Measurements from ENCODE around the gene MEAF6. TPM values are rescaled to one million over a fixed set of nuclear protein-coding genes. Genes with fewer than 3 reads are reported as not detected.
"Not testable (repeated sequence)": the region's sequence is repeated elsewhere in the genome, so short reads cannot be mapped to it uniquely, and the experiment has no call there.

MEAF6 gene
- total RNA-seq: 102 and 103 TPM in 2 replicates

- H3K27ac Mint-ChIP-seq: peak within 1 kb of the TSS; percentile 96
- intact Hi-C loops (cut with micrococcal nuclease): loop anchor here (1.0 to 10.0 kb wide), 7 partner anchors 28 to 290 kb away; partner anchors contain the start of genes C1orf122, CDCA8, GNL2 and SNIP1
- peaks cover 15% of the 10 kb centered on the region for H3K36me3 Mint-ChIP-seq (ENCODE audit: low read depth)
- no peaks in the 10 kb centered on the region for H3K9me3 Mint-ChIP-seq
- H3K4me1 Mint-ChIP-seq (ENCODE audit: low read depth): peaks cover 45% of the 10 kb centered on the region
- DNase-seq (ENCODE audit: low spot score): peak; percentile 84
- H3K27me3 Mint-ChIP-seq (ENCODE audit: insufficient read depth): no peaks in the 10 kb centered on the region
- H3K4me3 Mint-ChIP-seq: peak within 1 kb of the TSS; percentile 96
Observed at GRCh38 chr1:37514350-37515184, at the start of gene MEAF6. TSS of gene MEAF6 (minus strand) at chr1:37514766. CDS start at chr1:37514746, 20 bp downstream.

GRCh38 chr1:37562984-37563383 lies 48.4 kb upstream of the MEAF6 start:
- Mint-ChIP-seq H3K36me3 (ENCODE audit: low read depth) (peaks cover 30% of the 10 kb centered on the region), H3K27me3 (ENCODE audit: insufficient read depth) (no peaks in the 10 kb centered on the region), H3K27ac (no peak overlapping the region), H3K4me3 (no peak overlapping the region), H3K4me1 (ENCODE audit: low read depth) (peaks cover 15% of the 10 kb centered on the region), H3K9me3 (no peaks in the 10 kb centered on the region)
- DNase-seq (ENCODE audit: low spot score): no peak
- intact Hi-C loops (cut with micrococcal nuclease): no loop called here

- no peak overlapping the region for H3K27ac Mint-ChIP-seq
- no peaks in the 10 kb centered on the region for H3K27me3 Mint-ChIP-seq (ENCODE audit: insufficient read depth)
- H3K4me1 Mint-ChIP-seq (ENCODE audit: low read depth): peaks cover 18% of the 10 kb centered on the region
- intact Hi-C loops (cut with micrococcal nuclease): loop anchor here (1.0 kb wide), 1 partner anchor 121 kb away; no protein-coding TSS in a partner anchor
- no peaks in the 10 kb centered on the region for H3K9me3 Mint-ChIP-seq
- no peak for DNase-seq (ENCODE audit: low spot score)
- no peak overlapping the region for H3K4me3 Mint-ChIP-seq
- H3K36me3 Mint-ChIP-seq (ENCODE audit: low read depth): peaks cover 18% of the 10 kb centered on the region
Observed at GRCh38 chr1:37561133-37562132, 46.9 kb upstream of the MEAF6 start.

DNA sequence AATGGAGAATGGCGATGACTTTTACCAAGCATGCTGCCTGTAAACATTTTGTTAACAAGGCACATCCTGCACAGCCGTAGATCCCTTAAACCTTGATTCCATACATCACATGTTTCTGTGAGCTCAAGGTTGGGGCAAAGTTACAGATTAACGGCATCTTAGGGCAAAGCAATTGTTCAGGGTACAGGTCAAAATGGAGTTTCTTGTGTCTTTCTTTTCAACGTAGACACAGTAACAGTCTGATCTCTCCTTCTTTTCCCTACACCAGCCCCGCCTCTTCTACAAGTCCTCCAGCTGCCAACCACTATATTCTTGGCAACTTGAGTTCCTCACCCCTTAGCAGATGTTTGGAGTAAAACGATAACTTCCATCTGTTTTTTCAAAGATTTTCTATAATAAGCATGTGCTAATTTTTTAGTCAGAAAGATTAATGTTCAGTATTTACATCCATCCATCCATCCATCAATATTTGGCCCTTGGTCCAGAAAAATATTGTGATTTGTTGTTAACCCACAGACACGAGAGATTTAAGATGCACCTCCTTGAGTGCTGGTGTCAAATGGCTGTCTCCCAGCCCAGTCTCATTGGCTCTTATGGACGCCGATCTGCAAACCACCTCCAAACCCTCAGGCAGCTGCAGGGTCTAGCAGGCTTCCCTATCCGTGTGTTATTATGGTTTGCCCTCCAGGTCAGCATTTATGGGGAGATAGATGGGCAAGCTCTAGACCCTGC lies 46.0 kb upstream of the MEAF6 start:
- no peak for DNase-seq (ENCODE audit: low spot score)
- no peak overlapping the region for H3K4me3 Mint-ChIP-seq

GRCh38 chr1:37559957-37560379 lies 45.4 kb upstream of the MEAF6 start:
- H3K36me3 Mint-ChIP-seq (ENCODE audit: low read depth); H3K9me3 Mint-ChIP-seq; H3K27ac Mint-ChIP-seq; intact Hi-C loops (cut with micrococcal nuclease); DNase-seq (ENCODE audit: low spot score); H3K4me3 Mint-ChIP-seq; H3K27me3 Mint-ChIP-seq (ENCODE audit: insufficient read depth): not testable (repeated sequence)
- H3K4me1 Mint-ChIP-seq (ENCODE audit: low read depth): peaks cover 21% of the 10 kb centered on the region

More for the DNA sequence above, 46.0 kb upstream of the MEAF6 start:
- intact Hi-C loops (cut with micrococcal nuclease): loop anchor here (1.0 kb wide), 1 partner anchor 122 kb away; no protein-coding TSS in a partner anchor
- Mint-ChIP-seq H3K36me3 (ENCODE audit: low read depth) (peaks cover 10% of the 10 kb centered on the region), H3K4me1 (ENCODE audit: low read depth) (peaks cover 21% of the 10 kb centered on the region), H3K27ac (peak overlapping the region; percentile 24), H3K9me3 (no peaks in the 10 kb centered on the region), H3K27me3 (ENCODE audit: insufficient read depth) (no peaks in the 10 kb centered on the region)

- Mint-ChIP-seq H3K27ac (no peak overlapping the region), H3K4me1 (ENCODE audit: low read depth) (peaks cover 26% of the 10 kb centered on the region), H3K36me3 (ENCODE audit: low read depth) (peaks cover 9% of the 10 kb centered on the region), H3K9me3 (peaks cover 4% of the 10 kb centered on the region), H3K27me3 (ENCODE audit: insufficient read depth) (no peaks in the 10 kb centered on the region), H3K4me3 (no peak overlapping the region)
- DNase-seq (ENCODE audit: low spot score): no peak
- intact Hi-C loops (cut with micrococcal nuclease): no loop called here
Observed at GRCh38 chr1:37559080-37559479, 44.5 kb upstream of the MEAF6 start.

GRCh38 chr1:37558411-37558810 lies 43.8 kb upstream of the MEAF6 start:
- Mint-ChIP-seq H3K9me3 (peaks cover 4% of the 10 kb centered on the region), H3K27ac (no peak overlapping the region)
- intact Hi-C loops (cut with micrococcal nuclease): no loop called here

DNA sequence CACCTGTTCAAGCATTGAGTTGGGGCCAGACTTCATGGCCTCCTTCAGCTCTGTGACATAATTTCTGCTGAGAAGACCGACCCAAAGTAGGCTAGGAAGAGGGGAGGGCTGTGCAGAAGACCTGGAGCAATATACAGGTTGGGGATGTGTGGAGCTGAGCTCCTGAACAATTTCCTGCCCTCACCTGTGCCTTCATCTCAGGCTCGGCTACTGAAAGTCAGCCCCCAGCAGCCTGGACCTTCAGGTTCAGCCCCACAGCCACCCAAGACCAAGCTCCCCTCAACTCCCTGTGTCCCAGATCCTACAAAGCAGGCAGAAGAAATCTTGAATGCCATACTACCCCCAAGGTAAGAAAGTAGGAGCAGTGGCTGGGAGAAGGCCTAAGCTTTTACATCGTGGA lies 42.8 kb upstream of the MEAF6 start:
- DNase-seq (ENCODE audit: low spot score): no peak
- intact Hi-C loops (cut with micrococcal nuclease): no loop called here
- no peak overlapping the region for H3K27ac Mint-ChIP-seq
- H3K27me3 Mint-ChIP-seq (ENCODE audit: insufficient read depth): no peaks in the 10 kb centered on the region
- H3K9me3 Mint-ChIP-seq: peaks cover 4% of the 10 kb centered on the region
- H3K4me3 Mint-ChIP-seq: no peak overlapping the region
- H3K36me3 Mint-ChIP-seq (ENCODE audit: low read depth): peaks cover 18% of the 10 kb centered on the region
- H3K4me1 Mint-ChIP-seq (ENCODE audit: low read depth): peaks cover 39% of the 10 kb centered on the region

More at GRCh38 chr1:37558411-37558810, 43.8 kb upstream of the MEAF6 start:
- Mint-ChIP-seq H3K4me1 (ENCODE audit: low read depth) (peaks cover 29% of the 10 kb centered on the region), H3K27me3 (ENCODE audit: insufficient read depth) (no peaks in the 10 kb centered on the region), H3K36me3 (ENCODE audit: low read depth) (peaks cover 9% of the 10 kb centered on the region), H3K4me3 (no peak overlapping the region)
- no peak for DNase-seq (ENCODE audit: low spot score)

DNA sequence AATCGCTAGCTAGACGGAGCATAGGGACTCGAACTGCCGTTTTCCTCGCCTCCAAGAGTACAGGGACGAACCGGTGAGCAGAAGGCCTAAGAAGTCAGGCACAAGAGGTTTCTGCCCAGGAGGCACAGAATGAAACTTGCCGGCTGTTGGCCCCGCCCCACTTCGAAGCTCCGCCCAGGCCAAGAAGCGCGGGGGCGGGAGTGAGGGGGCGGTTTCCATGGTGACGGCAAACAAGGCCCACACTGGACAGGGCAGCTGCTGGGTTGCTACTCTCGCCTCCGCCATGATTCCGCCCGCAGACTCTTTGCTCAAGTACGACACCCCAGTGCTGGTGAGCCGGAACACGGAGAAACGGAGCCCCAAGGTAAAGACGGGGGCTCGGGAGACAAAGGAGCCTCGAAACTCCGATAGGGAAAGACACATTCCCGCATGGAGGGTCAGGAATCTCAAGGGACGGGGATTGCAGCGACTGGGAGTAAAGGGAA lies 42.2 kb upstream of the MEAF6 start, which contains the start of gene DNALI1:
Gene DNALI1, plus strand, starts transcription at position 229 of the 485 bp plus-strand sequence. Its CDS starts 55 bp downstream, at position 284.
- Mint-ChIP-seq H3K4me1 (ENCODE audit: low read depth) (peaks cover 41% of the 10 kb centered on the region), H3K9me3 (peaks cover 4% of the 10 kb centered on the region), H3K27ac (peak within 1 kb of the TSS; percentile 3), H3K4me3 (peak within 1 kb of the TSS; percentile 19), H3K27me3 (ENCODE audit: insufficient read depth) (no peaks in the 10 kb centered on the region), H3K36me3 (ENCODE audit: low read depth) (peaks cover 19% of the 10 kb centered on the region)
- intact Hi-C loops (cut with micrococcal nuclease): no loop called here
- peak; percentile 28 for DNase-seq (ENCODE audit: low spot score)

DNA sequence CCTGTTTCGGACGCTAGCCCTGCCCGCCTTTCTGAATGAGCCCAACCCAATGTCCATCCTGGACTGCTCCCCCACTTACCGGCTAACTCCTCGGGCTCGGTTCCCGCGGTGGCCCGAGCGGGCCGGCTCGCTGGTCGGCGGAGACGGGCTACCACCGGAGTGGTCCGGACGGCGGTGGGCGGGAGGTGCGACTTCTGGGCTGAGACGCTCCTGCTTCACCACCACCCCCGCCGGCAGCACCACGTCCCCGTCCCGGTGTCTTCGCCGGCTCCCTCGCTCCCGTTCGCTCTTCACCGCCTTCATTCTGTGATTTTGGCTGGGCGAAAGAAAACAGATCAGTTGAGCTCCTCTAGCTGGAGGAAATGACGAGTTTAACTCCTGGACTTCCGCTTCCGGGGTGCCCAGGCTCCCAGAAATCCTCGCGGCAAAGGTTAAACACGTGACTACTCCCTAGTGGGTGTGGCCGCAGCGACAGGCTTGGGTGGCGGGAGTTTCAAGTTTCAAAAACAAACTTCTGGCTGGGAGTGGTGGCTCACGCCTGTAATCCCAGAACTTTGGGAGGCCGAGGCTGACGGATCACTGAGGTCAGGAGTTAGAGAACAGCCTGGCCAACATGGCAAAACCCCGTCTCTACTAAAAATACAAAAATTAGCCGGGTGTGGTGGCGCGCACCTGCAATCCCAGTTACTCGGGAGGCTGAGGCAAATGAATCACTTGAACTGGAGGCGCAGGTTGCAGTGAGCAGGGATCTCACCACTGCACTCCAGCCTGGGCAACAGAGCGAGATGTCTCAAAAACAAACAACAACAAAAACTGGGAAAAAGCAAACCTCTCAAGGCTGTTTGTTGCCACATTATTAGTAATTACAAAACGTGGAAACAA lies 39.6 kb upstream of the MEAF6 start, which contains the start of gene SNIP1:
Gene SNIP1, minus strand, starts transcription at position 367 of the 882 bp plus-strand sequence. Its CDS starts 64 bp downstream, at position 303.
- H3K4me1 Mint-ChIP-seq (ENCODE audit: low read depth): peaks cover 49% of the 10 kb centered on the region
- peak; percentile 89 for DNase-seq (ENCODE audit: low spot score)
- peak within 1 kb of the TSS; percentile 98 for H3K4me3 Mint-ChIP-seq
- peak within 1 kb of the TSS; percentile 98 for H3K27ac Mint-ChIP-seq
- peaks cover 4% of the 10 kb centered on the region for H3K9me3 Mint-ChIP-seq
- H3K27me3 Mint-ChIP-seq (ENCODE audit: insufficient read depth): no peaks in the 10 kb centered on the region
- H3K36me3 Mint-ChIP-seq (ENCODE audit: low read depth): peaks cover 32% of the 10 kb centered on the region
- intact Hi-C loops (cut with micrococcal nuclease): loop anchor here (1.0 to 2.0 kb wide), 6 partner anchors 21 to 1167 kb away; partner anchors contain the start of genes CDCA8, MEAF6 and ZC3H12A

- H3K4me3 Mint-ChIP-seq: peak overlapping the region; percentile 98
- no peak for DNase-seq (ENCODE audit: low spot score)
- H3K36me3 Mint-ChIP-seq (ENCODE audit: low read depth): peaks cover 36% of the 10 kb centered on the region
- peaks cover 55% of the 10 kb centered on the region for H3K4me1 Mint-ChIP-seq (ENCODE audit: low read depth)
- intact Hi-C loops (cut with micrococcal nuclease): no loop called here
- H3K9me3 Mint-ChIP-seq: peaks cover 4% of the 10 kb centered on the region
- peak overlapping the region; percentile 98 for H3K27ac Mint-ChIP-seq
- H3K27me3 Mint-ChIP-seq (ENCODE audit: insufficient read depth): no peaks in the 10 kb centered on the region
Observed at GRCh38 chr1:37553598-37553926, 39.0 kb upstream of the MEAF6 start.
